Stimulated activated CD4-positive, alpha-beta T cell treated with anti-CD3 and anti-CD28 coated beads, Interleukin-12 subunit alpha, Interleukin-12 subunit beta, amount 100 ng/mL, for 4 hours (primary cell): Measurements from ENCODE around the gene C12orf56.
"Not testable (repeated sequence)": the region's sequence is repeated elsewhere in the genome, so short reads cannot be mapped to it uniquely, and the experiment has no call there.

Experiments used
- DNase-seq: peaks from one replicate; pipeline ENCODE4 v3.0.0-alpha.2; 2020

Gene C12orf56

GRCh38 chr12:64385019-64385418, 5.5 kb downstream of the C12orf56 start:
- DNase-seq: no peak

GRCh38 chr12:64383675-64384074, 6.9 kb downstream of the C12orf56 start:
- no peak for DNase-seq

- no peak for DNase-seq
Measured at GRCh38 chr12:64362721-64363305, 27.7 kb downstream of the C12orf56 start.

DNA sequence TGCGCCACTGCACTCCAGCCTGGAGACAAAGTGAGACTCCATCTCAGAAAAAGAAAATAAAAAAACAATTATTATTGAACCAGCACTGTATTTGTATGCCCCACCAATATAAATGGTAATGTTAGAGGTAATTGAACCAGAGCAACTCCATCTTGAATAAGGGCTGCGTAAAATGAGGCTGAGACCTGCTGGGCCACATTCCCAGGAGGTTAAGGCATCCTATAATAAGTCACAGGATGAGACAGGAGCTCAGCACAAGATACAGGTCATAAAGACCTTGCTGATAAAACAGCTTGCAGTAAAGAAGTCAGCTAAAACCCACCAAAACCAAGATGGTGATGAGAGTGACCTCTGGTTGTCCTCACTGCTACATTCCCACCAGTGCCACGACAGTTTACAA, 29.4 kb downstream of the C12orf56 start:
- DNase-seq: not testable (repeated sequence)

- not testable (repeated sequence) for DNase-seq
Measured at GRCh38 chr12:64356209-64356608, 34.3 kb downstream of the C12orf56 start.

GRCh38 chr12:64352181-64352580, 38.4 kb downstream of the C12orf56 start:
- DNase-seq: no peak

DNA sequence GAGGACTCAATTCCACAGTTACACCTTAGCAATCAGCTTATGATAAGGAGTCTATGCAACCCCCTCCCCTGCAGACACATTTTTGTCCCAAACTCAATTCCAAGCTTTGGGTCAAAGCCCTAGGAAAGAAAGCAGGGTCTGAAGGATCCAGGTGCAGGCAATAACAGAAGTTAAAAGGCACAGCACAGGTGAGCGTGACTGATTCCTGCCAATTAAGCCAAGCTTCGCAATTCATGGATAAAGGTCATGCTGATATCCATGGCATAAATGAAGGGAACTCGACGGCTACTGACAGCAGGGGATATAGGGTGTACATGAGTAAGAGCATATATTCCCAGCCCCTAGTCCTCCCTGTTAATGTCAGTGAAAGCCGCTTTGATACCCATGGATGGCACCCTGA, 39.3 kb downstream of the C12orf56 start:
- DNase-seq: no peak

DNA sequence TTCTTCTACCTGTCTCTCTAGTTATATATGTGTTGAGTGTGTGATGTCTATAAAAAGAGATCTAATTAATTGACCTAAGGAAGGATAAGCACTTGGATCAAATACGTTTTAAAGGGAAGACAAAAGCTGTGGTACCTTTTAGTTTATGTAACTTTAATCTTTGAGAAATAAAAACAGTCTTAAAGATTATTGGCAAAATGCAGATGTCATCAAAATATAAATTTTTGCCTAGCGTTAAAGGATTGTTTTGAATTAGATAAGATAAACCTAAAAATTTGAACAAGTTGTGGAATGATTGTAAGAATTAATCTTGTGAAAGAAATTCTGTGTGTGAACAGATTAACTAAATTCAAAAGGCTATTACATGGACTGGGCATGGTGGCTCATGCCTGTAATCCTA, 42.9 kb downstream of the C12orf56 start:
- no peak for DNase-seq

- DNase-seq: not testable (repeated sequence)
Measured at GRCh38 chr12:64344631-64345030, 45.9 kb downstream of the C12orf56 start.

DNA sequence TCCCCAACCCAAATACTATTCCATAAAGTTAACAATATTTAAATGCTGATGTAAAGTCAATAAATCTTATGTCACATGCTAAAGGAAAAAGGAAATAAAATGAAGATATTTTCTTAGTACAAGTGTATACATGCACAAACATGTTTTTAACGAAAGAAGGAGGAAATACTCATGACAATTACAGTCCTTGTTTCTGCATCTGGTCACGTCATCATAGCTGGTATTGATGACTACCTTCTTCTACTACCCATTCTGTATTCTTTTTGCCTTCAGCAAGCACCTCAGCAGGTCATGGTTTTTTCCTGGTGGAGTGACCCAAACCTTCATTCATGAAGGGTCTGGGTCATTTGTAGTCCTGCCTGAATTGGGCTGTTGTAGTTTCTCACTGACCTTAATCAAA, 50.0 kb downstream of the C12orf56 start:
- not testable (repeated sequence) for DNase-seq

DNA sequence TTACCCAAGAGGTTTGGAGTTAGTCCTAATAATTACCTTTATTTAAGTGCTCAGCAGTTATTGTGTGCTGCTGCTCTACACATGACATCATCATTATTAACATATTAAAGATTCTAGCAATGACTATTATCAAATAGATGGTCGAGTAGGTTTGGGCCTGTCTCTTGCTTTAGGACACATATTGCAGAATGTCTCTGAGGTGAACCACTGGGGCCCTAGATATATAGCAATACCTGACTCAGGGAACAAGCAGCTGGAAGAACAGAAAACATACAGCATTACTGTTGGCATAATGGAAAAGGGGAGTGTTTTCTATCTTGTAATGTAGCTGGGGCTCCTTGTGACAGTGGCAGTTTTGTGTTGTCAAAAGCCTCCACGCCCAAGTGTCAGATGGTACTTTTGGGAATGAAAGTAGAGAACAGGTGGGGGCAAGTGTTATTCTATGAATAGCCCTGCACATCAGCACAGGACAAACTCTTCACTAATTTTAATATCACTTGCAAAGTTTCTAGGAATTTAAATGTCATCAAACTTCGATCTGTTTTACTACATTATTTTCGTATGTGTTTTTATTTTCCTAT, 54.6 kb downstream of the C12orf56 start:
- no peak for DNase-seq

DNA sequence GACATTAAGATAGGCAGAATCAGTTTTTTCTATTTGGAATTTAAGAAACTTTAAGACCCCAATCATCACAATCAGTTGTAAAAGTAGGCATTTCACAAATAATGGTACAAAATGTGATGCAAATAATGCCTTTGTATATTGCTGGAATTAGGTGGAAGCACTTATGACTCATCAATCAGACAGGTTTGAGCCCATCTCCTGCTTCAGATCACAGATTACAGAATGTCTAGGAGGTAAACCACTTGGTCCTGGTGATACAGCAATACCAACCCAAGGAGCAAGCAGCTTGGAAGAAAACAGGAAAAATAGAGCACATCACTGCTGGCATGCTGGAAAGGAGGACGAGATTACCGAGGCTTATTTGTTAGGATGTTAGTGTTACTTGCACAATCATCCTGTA, 57.6 kb downstream of the C12orf56 start:
- DNase-seq: no peak

DNA sequence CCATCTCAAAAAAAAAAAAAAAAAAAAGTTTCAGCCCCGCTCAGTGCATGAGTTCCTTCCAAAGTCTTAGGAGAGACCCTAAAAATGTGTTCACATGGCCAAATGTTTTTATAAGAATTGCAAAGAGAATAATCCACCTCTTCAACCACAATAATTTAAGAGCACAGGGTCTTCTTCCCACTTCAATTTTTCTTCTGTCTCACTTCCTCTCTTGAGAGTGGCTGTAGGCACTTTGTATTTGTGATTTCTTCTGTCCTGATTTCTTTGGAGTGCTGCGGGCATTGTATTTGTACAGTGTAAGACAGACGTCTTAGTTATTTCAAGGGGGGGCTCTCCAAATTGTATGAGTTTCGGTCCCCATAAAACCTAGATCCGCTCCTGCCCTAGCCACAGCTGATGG, 58.3 kb downstream of the C12orf56 start:
- no peak for DNase-seq

- not testable (repeated sequence) for DNase-seq
Measured at GRCh38 chr12:64329031-64329710, 61.4 kb downstream of the C12orf56 start.

- no peak for DNase-seq
Measured at GRCh38 chr12:64325055-64325454, 65.5 kb downstream of the C12orf56 start.

- DNase-seq: no peak
Measured at GRCh38 chr12:64323476-64324225, 66.9 kb downstream of the C12orf56 start.

GRCh38 chr12:64323006-64323405, 67.6 kb downstream of the C12orf56 start:
- no peak for DNase-seq

GRCh38 chr12:64320611-64321010, 69.9 kb downstream of the C12orf56 start:
- DNase-seq: no peak

- DNase-seq: not testable (repeated sequence)
Measured at GRCh38 chr12:64319540-64320225, 70.9 kb downstream of the C12orf56 start.

DNA sequence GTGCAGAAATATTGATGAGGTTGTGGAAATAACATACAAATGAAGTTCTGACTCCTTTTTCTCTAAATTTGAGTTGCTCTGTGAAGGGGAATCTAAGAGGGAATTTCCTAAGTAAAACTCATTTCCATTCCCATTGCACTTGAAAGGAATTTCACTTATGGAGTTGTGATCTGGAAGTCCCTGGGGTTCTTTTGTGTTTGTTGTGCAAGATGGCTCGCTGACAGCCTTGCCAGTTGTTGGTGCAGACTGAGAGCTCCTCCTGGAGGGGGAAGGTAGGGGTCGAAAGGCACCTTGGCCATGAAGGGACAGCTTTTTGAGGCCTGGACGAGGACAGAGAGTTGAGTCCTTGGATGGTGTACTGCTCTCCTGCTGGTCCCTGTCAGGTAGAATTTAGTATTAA, 72.0 kb downstream of the C12orf56 start:
- no peak for DNase-seq

- DNase-seq: no peak
Measured at GRCh38 chr12:64311877-64312276, 78.7 kb downstream of the C12orf56 start.

DNA sequence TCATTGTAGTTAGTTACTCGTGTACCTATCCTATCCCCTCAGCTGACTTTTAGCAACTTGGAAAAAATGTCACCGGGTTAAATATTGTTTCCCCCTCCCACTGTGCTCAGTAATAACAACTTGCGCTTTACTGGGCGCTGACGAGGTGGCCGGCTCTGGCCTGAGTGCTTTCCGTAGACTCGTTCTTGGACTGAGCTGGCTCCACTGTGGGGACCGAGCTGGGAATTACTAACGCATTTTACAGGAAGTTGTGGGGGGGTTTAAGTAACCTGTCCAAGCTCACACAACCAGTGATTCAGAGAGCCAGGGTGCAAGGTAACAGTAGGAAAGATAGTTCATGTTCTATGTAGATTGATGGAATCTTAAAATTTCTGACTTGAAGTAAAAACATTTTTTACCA, 86.0 kb downstream of the C12orf56 start:
- DNase-seq: no peak

DNA sequence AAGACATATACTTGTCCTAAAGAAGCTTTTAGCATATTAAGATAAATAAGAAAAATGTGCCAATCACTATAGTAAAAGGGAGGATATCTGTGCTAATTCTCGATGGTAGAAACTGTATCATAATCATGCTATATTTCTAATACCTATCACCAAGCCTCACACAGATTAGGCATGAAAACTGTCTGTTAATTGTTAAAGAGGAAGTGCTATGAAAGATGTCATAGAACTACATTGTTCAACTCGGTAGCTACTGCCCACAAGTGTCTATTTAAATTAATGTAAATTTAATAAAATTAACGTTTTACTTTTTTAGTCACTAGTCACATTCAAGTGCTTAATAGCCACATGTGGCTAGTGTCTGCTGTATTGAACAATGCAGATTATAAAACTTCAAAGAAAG, 90.9 kb downstream of the C12orf56 start:
- DNase-seq: no peak
